ENCODE results near the gene NDOR1.

The NDOR1 gene

GRCh38 chr9:137205126-137206069 is at the start of gene NDOR1, which contains the start of gene TMEM203:
Gene NDOR1 (plus strand): TSS chr9:137205700. CDS start chr9:137205778, 78 bp downstream.
Gene TMEM203 (minus strand): TSS chr9:137205648. CDS start chr9:137205414, 234 bp downstream.
- peak; percentile 91 for DNase-seq

GRCh38 chr9:137156567-137157375 is 48.7 kb upstream of the NDOR1 start:
- DNase-seq: peak; percentile 62

DNA sequence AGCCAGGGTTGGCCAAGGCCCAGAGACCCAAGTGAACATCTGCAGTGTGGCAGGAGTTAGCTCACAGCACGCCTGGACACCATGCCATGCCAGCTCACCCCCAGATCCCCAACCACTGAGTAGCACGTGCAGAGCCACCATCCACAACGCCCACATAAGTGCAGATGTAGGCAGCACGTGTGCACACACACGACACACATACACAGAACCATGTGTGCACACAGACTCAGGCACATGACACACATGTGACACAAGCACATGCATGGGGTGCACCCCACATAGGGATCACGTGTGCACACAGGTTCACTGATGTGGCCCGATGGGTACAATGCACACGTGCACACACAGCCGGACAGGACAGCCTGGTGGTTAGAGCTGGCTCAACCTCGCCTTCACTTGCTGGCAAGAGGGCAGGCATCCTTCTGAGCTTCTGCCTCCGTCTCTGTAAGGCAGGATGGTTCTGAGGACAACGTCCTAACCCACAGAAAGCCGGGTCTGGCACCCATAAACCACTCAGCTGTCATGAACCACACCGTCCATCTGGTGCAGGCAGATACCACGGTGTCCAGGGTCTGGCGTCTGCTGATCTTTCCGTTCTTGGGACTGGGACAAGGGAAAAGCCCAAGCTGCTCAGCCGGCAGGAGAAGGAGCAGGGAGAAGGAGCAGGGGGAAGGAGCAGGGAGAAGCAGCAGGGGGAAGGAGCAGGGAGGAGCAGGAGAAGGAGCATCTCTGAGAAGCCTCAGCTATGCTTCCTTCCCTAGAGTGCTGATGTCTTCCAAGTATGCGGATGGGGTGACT is 47.7 kb upstream of the NDOR1 start:
- no peak for DNase-seq

DNA sequence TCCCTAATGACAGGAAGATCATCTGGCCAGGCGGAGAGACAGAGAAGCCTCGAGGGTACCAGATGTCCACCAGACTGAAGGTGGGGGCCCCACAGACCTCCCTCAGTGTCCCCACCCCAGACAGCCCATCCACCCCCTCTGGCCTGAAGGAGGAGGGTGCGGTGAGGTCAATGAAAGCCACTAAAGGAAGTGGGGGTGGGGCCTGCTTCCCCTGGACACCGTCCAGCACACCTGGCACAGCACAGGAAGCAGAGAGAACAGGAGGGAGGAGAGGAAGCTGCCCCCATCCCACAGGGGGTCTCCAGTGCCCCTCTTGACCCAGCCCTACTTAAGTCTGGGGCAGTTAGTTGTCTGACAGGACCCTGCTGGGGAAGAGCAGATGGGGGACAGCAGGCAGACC is 46.9 kb upstream of the NDOR1 start:
- DNase-seq: no peak

DNA sequence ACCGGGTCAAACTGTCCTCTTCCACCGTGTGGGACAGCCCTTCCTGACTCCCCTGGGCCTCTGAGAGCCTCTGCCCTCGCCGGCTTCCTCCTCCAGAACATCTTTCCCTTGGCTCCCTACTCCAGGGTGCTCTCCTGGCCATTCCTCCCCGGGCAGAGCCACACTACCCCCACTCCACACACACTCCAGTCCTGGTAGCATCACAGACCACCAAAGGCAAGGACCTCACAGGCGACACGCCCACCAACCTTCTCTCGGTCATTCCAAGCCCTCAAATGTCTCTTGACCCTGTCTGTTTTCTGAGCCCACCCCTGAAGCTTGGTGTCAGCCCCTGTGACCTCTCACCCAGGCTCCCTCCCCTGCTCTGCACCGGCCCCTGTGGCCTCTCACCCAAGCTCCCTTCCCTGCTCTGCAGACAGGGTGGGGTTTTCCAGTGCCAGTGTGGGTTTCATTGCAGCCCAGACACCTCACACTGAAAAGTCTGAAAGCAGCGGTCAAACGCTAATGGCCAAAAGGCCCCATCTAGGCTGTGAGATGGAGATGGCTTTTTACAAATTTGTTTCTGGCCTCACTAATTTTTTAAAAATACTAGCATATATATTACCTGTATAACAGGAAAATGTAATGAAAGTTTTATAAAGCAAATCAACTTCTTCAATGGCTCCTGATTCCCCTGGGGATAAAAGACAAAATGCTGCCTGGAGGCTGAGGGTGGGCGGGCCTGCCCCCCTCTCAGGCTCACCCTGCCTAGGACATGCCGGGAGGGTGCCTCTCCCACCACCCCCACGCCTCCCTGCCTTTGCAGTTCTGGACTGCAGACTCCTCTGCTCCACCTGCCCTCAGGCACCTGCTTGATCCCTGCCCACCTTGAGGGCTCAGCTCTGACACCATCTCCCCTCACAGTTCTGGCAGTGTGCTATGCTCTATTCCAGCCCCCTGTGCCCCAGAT is 46.1 kb upstream of the NDOR1 start:
- no peak for DNase-seq

DNA sequence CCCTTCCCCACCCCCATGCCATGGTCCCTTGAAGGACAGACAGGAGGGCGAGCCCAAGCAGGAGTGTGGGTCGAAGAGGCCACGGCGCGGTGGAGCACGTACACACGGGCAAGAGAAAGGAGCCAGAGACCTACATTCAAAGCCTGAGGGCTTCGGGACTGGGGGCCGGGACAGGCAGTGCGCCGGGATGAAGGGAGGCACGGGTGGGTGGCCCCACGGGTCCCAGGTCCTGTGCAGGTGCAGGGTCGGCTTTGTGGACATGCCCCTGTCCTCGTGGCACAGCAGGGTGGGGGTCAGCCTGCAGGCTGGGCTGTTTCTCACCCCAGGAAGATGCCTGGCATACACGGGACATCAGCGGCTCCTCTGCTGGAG is 45.5 kb upstream of the NDOR1 start:
- DNase-seq: no peak

GRCh38 chr9:137160716-137161557 is 44.6 kb upstream of the NDOR1 start:
- DNase-seq: no peak

GRCh38 chr9:137161558-137162486 is 43.7 kb upstream of the NDOR1 start:
- no peak for DNase-seq

- no peak for DNase-seq
Observed at GRCh38 chr9:137162505-137163364, 42.8 kb upstream of the NDOR1 start.

- no peak for DNase-seq
Observed at GRCh38 chr9:137163365-137163715, 42.2 kb upstream of the NDOR1 start.

GRCh38 chr9:137163805-137164204 is 41.7 kb upstream of the NDOR1 start:
- DNase-seq: no peak

DNA sequence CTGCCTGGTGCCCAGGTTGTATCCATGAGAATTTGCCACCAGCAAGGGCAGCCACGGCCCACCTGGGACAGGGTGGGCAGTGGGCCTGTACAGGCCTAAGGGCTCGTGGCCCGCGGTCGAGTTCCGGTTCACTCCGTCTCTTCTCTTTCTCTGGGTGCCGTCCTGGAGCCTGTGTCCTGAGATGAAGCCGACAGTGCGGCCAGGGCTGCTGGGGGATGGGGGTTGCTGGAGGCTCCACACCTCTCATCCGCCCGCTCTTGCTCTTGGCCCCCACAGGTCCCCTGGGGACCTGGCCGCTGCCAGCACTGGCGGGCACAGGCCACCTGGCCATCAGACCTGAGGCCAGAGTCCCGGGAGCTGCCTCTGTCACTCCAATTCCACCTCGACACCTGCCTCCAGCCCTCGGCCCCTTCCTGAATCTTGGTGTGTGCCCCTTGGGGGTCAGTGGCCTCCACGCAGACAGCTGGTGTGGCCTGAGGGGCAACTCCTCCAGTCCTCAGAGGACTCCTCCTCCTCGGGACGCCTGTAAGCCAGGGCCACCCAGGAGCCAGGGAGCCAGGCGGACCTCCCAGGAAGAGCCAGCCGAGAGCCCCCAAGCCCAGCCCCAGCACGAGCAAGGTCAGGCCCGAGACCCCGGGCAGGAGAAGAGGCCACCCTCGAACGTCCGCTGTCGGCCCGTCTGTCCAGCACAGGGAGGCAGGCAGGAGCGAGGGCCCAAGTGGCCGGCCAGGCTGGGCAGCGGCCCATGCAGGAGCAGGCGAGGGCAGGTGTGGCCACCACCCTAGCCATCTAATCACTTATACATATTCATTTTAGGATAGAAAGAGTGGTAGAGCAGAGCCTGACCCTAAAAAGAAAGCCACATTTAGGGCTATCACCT is 40.9 kb upstream of the NDOR1 start:
- DNase-seq: no peak

DNA sequence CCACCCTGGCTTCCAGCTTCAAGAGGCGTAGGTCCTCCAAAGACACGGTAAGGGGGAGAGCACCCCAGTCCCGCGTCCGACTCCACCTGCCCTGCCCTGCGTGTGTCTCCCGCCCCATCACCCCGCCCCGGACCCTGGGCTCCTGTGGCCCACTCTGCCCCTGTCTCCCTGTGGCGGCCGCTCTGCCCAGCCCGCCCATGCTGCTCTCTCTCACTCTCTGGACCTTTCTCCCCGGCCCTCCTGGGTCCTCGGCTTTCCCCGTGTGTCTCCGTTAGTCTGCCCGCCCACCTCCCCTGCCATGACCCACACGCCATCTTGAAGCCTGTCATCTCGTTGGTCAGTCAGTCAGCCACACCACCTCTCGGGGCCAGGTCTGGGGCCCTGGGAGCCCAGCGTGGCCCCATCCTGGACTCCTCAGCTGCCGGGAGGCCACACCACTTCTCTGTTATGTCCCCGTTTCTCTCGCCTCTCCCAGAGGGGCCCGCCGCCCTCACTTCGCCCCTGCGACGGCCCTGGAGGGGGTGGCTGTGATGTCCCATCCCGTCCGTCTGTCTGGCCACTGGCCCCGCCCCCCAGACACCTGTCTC is 40.2 kb upstream of the NDOR1 start:
- no peak for DNase-seq

GRCh38 chr9:137166380-137167229 is 38.9 kb upstream of the NDOR1 start:
- no peak for DNase-seq

GRCh38 chr9:137167277-137167746 is 38.2 kb upstream of the NDOR1 start:
- DNase-seq: no peak
